Endothelial cell of umbilical vein (primary cell): ENCODE data around the gene AGBL4. TPM values are rescaled to one million over a fixed set of nuclear protein-coding genes. Genes with fewer than 3 reads are reported as not detected.

Experiments used
- BruUV-seq: library from RNA; stranded (reverse); fragments of 400-500 nt; replicated peaks from 2 replicates; lab custom pipeline; 2021; lab: Mats Ljungman, UMichigan
- CTCF ChIA-PET: fragments of 300-600, 350-600 bp; sonication (Branson Sonifier 250); formaldehyde crosslinking; loops from one replicate; lab custom pipeline; 2021; ENCODE audit warnings: antibody characterized with exemption, inconsistent platforms; lab: Charles Lee
- POLR2A ChIA-PET: fragments of 300-600, 350-600 bp; sonication (Branson Sonifier 250); formaldehyde crosslinking; loops from one replicate; lab custom pipeline; 2021; ENCODE audit warnings: antibody characterized with exemption, inconsistent platforms; lab: Charles Lee
- DNase-seq: peaks from one replicate; pipeline ENCODE4 v3.0.0-alpha.2; 2011; ENCODE audit warnings: low read depth, low spot score
- FAIRE-seq: peaks from 2 replicates; lab custom pipeline; 2011; peaks lifted over from hg19 to GRCh38; lab: Jason Lieb, UNC
- H2AFZ ChIP-seq: 2 replicates; pipeline ENCODE4 v1.6.0; 2012; ENCODE audit warnings: low read depth, low read length, control low read depth, inconsistent platforms
- H3K27ac ChIP-seq: 2 replicates; pipeline ENCODE4 v1.5.1; 2011; ENCODE audit warnings: low read depth, mild to moderate bottlenecking, control low read depth, low read length, moderate library complexity; ENCODE audit not compliant: insufficient read depth
- H3K27me3 ChIP-seq, 2 experiments: 2 replicates each; pipeline versions ENCODE4 v1.6.0 to v1.6.1; 2011; ENCODE audit warnings: low read length in 2 of 2, mixed read lengths in 1 of 2; ENCODE audit not compliant: control insufficient read depth in 2 of 2, insufficient read depth in 2 of 2
- H3K36me3 ChIP-seq, 2 experiments: 2 replicates in 1 of 2; 3 replicates in 1 of 2; pipeline ENCODE4 v1.5.1; 2011; ENCODE audit warnings: low read length in 2 of 2, mild to moderate bottlenecking in 1 of 2, moderate library complexity in 1 of 2; ENCODE audit not compliant: control insufficient read depth in 2 of 2, insufficient read depth in 2 of 2; ENCODE audit errors: extremely low read depth in 1 of 2
- H3K4me1 ChIP-seq: 3 replicates; pipeline ENCODE4 v1.5.1; 2011; ENCODE audit warnings: mild to moderate bottlenecking, low read length; ENCODE audit not compliant: control insufficient read depth, insufficient read depth; ENCODE audit errors: extremely low read depth
- H3K4me2 ChIP-seq: 2 replicates; pipeline ENCODE4 v1.6.1; 2011; ENCODE audit warnings: low read length, control low read depth, mixed read lengths; ENCODE audit not compliant: insufficient read depth
- H3K4me3 ChIP-seq, 3 experiments: fragments of 200-600 bp in 1 of 3; sonication (generic), shearing (Covaris generic) in 1 of 3; replicated peaks in 1 of 3; 2 replicates each; pipeline ENCODE4 v1.5.1; 2011 to 2016; ENCODE audit warnings: control low read depth in 3 of 3, low read length in 3 of 3, mild to moderate bottlenecking in 2 of 3, inconsistent platforms in 1 of 3, low read depth in 1 of 3, moderate library complexity in 1 of 3; ENCODE audit not compliant: insufficient read depth in 1 of 3
- H3K79me2 ChIP-seq: 2 replicates; pipeline ENCODE4 v1.6.0; 2012; ENCODE audit warnings: low read length, inconsistent platforms; ENCODE audit not compliant: control insufficient read depth, insufficient read depth
- H3K9ac ChIP-seq: replicated peaks from 2 replicates; pipeline ENCODE3; 2011; ENCODE audit warnings: low read length, control low read depth; ENCODE audit not compliant: insufficient read depth; ENCODE audit errors: extremely low read depth
- H3K9me1 ChIP-seq: replicated peaks from 3 replicates; pipeline ENCODE4 v1.6.0; 2011; ENCODE audit warnings: mild to moderate bottlenecking, low read length; ENCODE audit not compliant: control insufficient read depth, insufficient read depth; ENCODE audit errors: extremely low read depth
- H3K9me3 ChIP-seq: replicated peaks from 2 replicates; pipeline ENCODE4 v1.5.1; 2012; ENCODE audit warnings: low read length, inconsistent platforms; ENCODE audit not compliant: control insufficient read depth, insufficient read depth
- H4K20me1 ChIP-seq: replicated peaks from 2 replicates; pipeline ENCODE3; 2011; ENCODE audit warnings: mild to moderate bottlenecking, low read length; ENCODE audit not compliant: control insufficient read depth, insufficient read depth; ENCODE audit errors: extremely low read depth
- CTCF ChIP-seq, 2 donors: IDR thresholded peaks; 1 replicate in 1 of 2; 2 replicates in 1 of 2; pipeline ENCODE4 v1.5.1; 2011; ENCODE audit warnings: low read length in 2 of 2, mild to moderate bottlenecking in 2 of 2, moderate library complexity in 2 of 2, control low read depth in 1 of 2, inconsistent platforms in 1 of 2, low read depth in 1 of 2; ENCODE audit not compliant: insufficient read depth in 1 of 2; ENCODE audit errors: extremely low read depth in 1 of 2
- EZH2 ChIP-seq: IDR thresholded peaks from 2 replicates; pipeline ENCODE4 v1.6.1; 2012; ENCODE audit warnings: borderline replicate concordance, low read depth, mild to moderate bottlenecking, moderate library complexity, low read length, inconsistent platforms; ENCODE audit not compliant: severe bottlenecking
- FOS ChIP-seq: IDR thresholded peaks from 2 replicates; pipeline ENCODE4 v1.6.1; 2011; ENCODE audit warnings: mild to moderate bottlenecking, low read length, moderate library complexity, borderline replicate concordance; ENCODE audit not compliant: insufficient read depth
- GATA2 ChIP-seq: IDR thresholded peaks from 2 replicates; pipeline ENCODE4 v1.7.0; 2011; ENCODE audit warnings: low read depth, mild to moderate bottlenecking, moderate library complexity, mixed read lengths, low read length; ENCODE audit not compliant: insufficient read length, insufficient read depth
- JUN ChIP-seq: IDR thresholded peaks from 2 replicates; pipeline ENCODE4 v1.6.1; 2011; ENCODE audit warnings: borderline replicate concordance, low read depth; ENCODE audit not compliant: insufficient read length, insufficient read depth
- MAX ChIP-seq: IDR thresholded peaks from 2 replicates; pipeline ENCODE4 v1.6.1; 2011; ENCODE audit not compliant: insufficient read depth, insufficient read length
- MYC ChIP-seq: IDR thresholded peaks from one replicate; pipeline ENCODE4 v1.6.1; 2011; ENCODE audit warnings: mild to moderate bottlenecking, low read depth, low read length
- POLR2A ChIP-seq: IDR thresholded peaks from 2 replicates; pipeline ENCODE4 v1.6.1; 2012; ENCODE audit warnings: low read depth, mild to moderate bottlenecking, control low read depth, low read length
- POLR2AphosphoS5 ChIP-seq: IDR thresholded peaks from 2 replicates; pipeline ENCODE4 v1.6.1; 2012; ENCODE audit warnings: low read depth, mild to moderate bottlenecking, control low read depth, low read length, moderate library complexity; ENCODE audit not compliant: insufficient read depth
- dilution Hi-C: fragments of 300-500 bp; cut with MboI; formaldehyde crosslinking; loops from one replicate; pipeline ENCODE4 v1.15.0; 2019; ENCODE audit warnings: low sequenced_read_pairs; ENCODE audit not compliant: extremely low pct_ligation_motif_present
- intact Hi-C: fragments of 100-400 bp; cut with micrococcal nuclease; formaldehyde crosslinking; loops from one replicate; pipeline ENCODE4 v1.10.0; 2022
- polyA plus RNA-seq, 4 experiments: library from polyadenylated mRNA; depleted of rRNA in 3 of 4; stranded (reverse) in 3 of 4; unstranded in 1 of 4; fragments of >200 nt; gene quantifications; 2 replicates each; pipeline versions ENCODE4 v1.2.1 to v1.2.3, GENCODE V29; 2011 to 2012; ENCODE audit warnings: missing spikeins in 1 of 4
- total RNA-seq: library from RNA; stranded (reverse); gene quantifications from 2 replicates; pipeline ENCODE4 v1.2.3, GENCODE V29; 2021

AGBL4 gene
- total and polyA plus RNA-seq, 2 donors (not counting 3 experiments of a cell fraction or from before 2014, with no cell fraction given) = not detected

- no peaks in the 10 kb centered on the region for H3K27me3 ChIP-seq
- H3K79me2 ChIP-seq = no peaks in the 10 kb centered on the region
- no peak overlapping the region for H2AFZ ChIP-seq
- ChIA-PET CTCF (interaction anchor here (1.0 kb wide), 1 partner anchor 10 kb away, joined by 3 read pairs; no protein-coding TSS in a partner anchor), POLR2A (no interaction called here)
- H3K9ac ChIP-seq = no peak overlapping the region
- dilution Hi-C loops = no loop called here
- no peaks in the 10 kb centered on the region for H3K36me3 ChIP-seq
- FAIRE-seq = no peak
- no peak overlapping the region for H3K27ac ChIP-seq
- H3K4me2 ChIP-seq = no peak overlapping the region
- DNase-seq = no peak
- no peaks in the 10 kb centered on the region for H3K4me1 ChIP-seq
- intact Hi-C loops = no loop called here
- H3K9me3 ChIP-seq = no peaks in the 10 kb centered on the region
- no TSS peak for BruUV-seq
- TF ChIP-seq GATA2 (no peak), EZH2 (no peak), MAX (no peak), MYC (no peak), CTCF (IDR thresholded peaks at IDR 0.05; ENCODE audit: extremely low read depth in 1 of 2, insufficient read depth in 1 of 2, low read depth in 1 of 2, low read length in 2 of 2) (no peak), FOS (no peak), JUN (no peak), POLR2AphosphoS5 (no peak), POLR2A (no peak)
- H3K4me3 ChIP-seq = no peak overlapping the region
- H4K20me1 ChIP-seq = no peaks in the 10 kb centered on the region
- H3K9me1 ChIP-seq = no peaks in the 10 kb centered on the region
These were observed 1255.7 kb downstream of the AGBL4 start for GRCh38 chr1:48767975-48768510.
